OCI-LY7 (cell line): ENCODE results near the gene LCN2. TPM values are rescaled to one million over a fixed set of nuclear protein-coding genes. Genes with fewer than 3 reads are reported as not detected.
"Not testable (repeated sequence)": the region's sequence is repeated elsewhere in the genome, so short reads cannot be mapped to it uniquely, and the experiment has no call there.

Source experiments
- BruUV-seq: library from RNA; stranded (reverse); fragments of 400-500 nt; replicated peaks from 2 replicates; lab custom pipeline; 2021; lab: Mats Ljungman, UMichigan
- CTCF ChIA-PET: fragments of 300-600 bp; sonication (Branson Sonifier 250); formaldehyde crosslinking; loops from one replicate; lab custom pipeline; 2022; ENCODE audit warnings: antibody characterized with exemption; ENCODE audit not compliant: unreplicated experiment; lab: Charles Lee
- POLR2A ChIA-PET: fragments of 300-600 bp; sonication (Branson Sonifier 250); formaldehyde crosslinking; loops from one replicate; lab custom pipeline; 2022; ENCODE audit warnings: antibody characterized with exemption; lab: Charles Lee
- DNase-seq: peaks from one replicate; pipeline ENCODE4 v3.0.0-alpha.2; 2015; ENCODE audit warnings: low spot score
- H2AFZ ChIP-seq: fragments of 200-600 bp; sonication (generic), shearing (Covaris generic); 2 replicates; pipeline ENCODE4 v1.6.1; 2014; ENCODE audit warnings: mild to moderate bottlenecking, antibody characterized with exemption, low read length, moderate library complexity
- H3K27ac ChIP-seq: fragments of 200-600 bp; sonication (generic); 2 replicates; pipeline ENCODE4 v1.5.1; 2014; ENCODE audit warnings: mixed run types, low read depth, mild to moderate bottlenecking, moderate library complexity, low read length, inconsistent platforms; ENCODE audit not compliant: poor library complexity, severe bottlenecking
- H3K36me3 ChIP-seq: fragments of 200-600 bp; sonication (generic); 2 replicates; pipeline ENCODE4 v1.6.1; 2014; ENCODE audit warnings: mild to moderate bottlenecking, antibody characterized with exemption, low read length, moderate library complexity, mixed read lengths; ENCODE audit not compliant: insufficient read depth
- H3K4me1 ChIP-seq: fragments of 200-600 bp; sonication (generic); 2 replicates; pipeline ENCODE4 v1.5.1; 2014; ENCODE audit warnings: mild to moderate bottlenecking, low read length; ENCODE audit not compliant: insufficient read depth, poor library complexity, severe bottlenecking
- H3K4me2 ChIP-seq: fragments of 200-600 bp; sonication (generic); 2 replicates; pipeline ENCODE4 v1.6.1; 2014; ENCODE audit warnings: mild to moderate bottlenecking, low read length
- H3K4me3 ChIP-seq: fragments of 200-600 bp; sonication (generic); 2 replicates; pipeline ENCODE4 v1.5.1; 2014; ENCODE audit warnings: mild to moderate bottlenecking, low read depth, low read length; ENCODE audit not compliant: poor library complexity, severe bottlenecking
- H3K79me2 ChIP-seq: fragments of 200-600 bp; sonication (generic); 2 replicates; pipeline ENCODE4 v1.6.1; 2016; ENCODE audit warnings: low read depth, mild to moderate bottlenecking, low read length, moderate library complexity, mixed read lengths; ENCODE audit not compliant: insufficient read depth
- H3K9me2 ChIP-seq: fragments of 200-600 bp; sonication (generic); 2 replicates; pipeline ENCODE4 v1.6.1; 2016; ENCODE audit warnings: mild to moderate bottlenecking, low read length, mixed read lengths; ENCODE audit not compliant: insufficient read depth
- H3K9me3 ChIP-seq: fragments of 200-600 bp; sonication (generic); 2 replicates; pipeline ENCODE4 v1.6.1; 2014; ENCODE audit warnings: mild to moderate bottlenecking, mixed run types, low read length, mixed read lengths
- H4K20me1 ChIP-seq: fragments of 200-600 bp; sonication (generic); 2 replicates; pipeline ENCODE4 v1.6.1; 2014; ENCODE audit warnings: mild to moderate bottlenecking, antibody characterized with exemption, low read length, moderate library complexity, mixed read lengths; ENCODE audit not compliant: insufficient read depth
- EZH2phosphoT487 ChIP-seq: fragments of 200-600 bp; sonication (generic); IDR thresholded peaks from 2 replicates; pipeline ENCODE4 v1.6.1; 2018; ENCODE audit warnings: low read depth, borderline replicate concordance, mild to moderate bottlenecking, mixed run types, antibody characterized with exemption, low read length, moderate library complexity, mixed read lengths
- intact Hi-C: fragments of 100-400 bp; cut with micrococcal nuclease; formaldehyde crosslinking; loops from one replicate; pipeline ENCODE4 v1.10.0; 2022; ENCODE audit not compliant: unreplicated experiment
- total RNA-seq, 2 experiments: library from RNA; depleted of rRNA in 1 of 2; stranded (reverse); fragments of >200 nt in 1 of 2; shearing (Covaris generic) in 1 of 2; gene quantifications; 2 replicates each; pipeline ENCODE4 v1.2.3, GENCODE V29; 2014 to 2022
- TF ChIP-seq, protein P1 (sequence below): fragments of 200-600 bp; sonication (generic); conservative IDR thresholded peaks from 2 replicates; pipeline ENCODE4 v1.5.1; 2014; ENCODE audit warnings: mild to moderate bottlenecking, antibody characterized with exemption, low read length, moderate library complexity, mixed read lengths

Gene LCN2
- total RNA-seq, 2 experiments from 2014 or later: not detected

DNA sequence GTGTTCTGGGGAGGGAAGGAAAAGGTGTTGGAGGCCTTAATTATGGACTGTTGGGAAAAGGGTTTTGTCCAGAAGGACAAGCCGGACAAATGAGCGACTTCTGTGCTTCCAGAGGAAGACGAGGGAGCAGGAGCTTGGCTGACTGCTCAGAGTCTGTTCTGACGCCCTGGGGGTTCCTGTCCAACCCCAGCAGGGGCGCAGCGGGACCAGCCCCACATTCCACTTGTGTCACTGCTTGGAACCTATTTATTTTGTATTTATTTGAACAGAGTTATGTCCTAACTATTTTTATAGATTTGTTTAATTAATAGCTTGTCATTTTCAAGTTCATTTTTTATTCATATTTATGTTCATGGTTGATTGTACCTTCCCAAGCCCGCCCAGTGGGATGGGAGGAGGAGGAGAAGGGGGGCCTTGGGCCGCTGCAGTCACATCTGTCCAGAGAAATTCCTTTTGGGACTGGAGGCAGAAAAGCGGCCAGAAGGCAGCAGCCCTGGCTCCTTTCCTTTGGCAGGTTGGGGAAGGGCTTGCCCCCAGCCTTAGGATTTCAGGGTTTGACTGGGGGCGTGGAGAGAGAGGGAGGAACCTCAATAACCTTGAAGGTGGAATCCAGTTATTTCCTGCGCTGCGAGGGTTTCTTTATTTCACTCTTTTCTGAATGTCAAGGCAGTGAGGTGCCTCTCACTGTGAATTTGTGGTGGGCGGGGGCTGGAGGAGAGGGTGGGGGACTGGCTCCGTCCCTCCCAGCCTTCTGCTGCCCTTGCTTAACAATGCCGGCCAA is 40.8 kb upstream of the LCN2 start:
- Histone ChIP-seq H3K4me3 (no peak overlapping the region), H3K36me3 (peaks cover 85% of the 10 kb centered on the region), H3K4me1 (peaks cover 1% of the 10 kb centered on the region), H3K27ac (no peak overlapping the region), H3K4me2 (no peak overlapping the region), H3K9me3 (no peaks in the 10 kb centered on the region), H3K9me2 (no peaks in the 10 kb centered on the region), H3K79me2 (no peaks in the 10 kb centered on the region), H2AFZ (no peak overlapping the region), H4K20me1 (no peaks in the 10 kb centered on the region)
- TF ChIP-seq, protein P1, sequence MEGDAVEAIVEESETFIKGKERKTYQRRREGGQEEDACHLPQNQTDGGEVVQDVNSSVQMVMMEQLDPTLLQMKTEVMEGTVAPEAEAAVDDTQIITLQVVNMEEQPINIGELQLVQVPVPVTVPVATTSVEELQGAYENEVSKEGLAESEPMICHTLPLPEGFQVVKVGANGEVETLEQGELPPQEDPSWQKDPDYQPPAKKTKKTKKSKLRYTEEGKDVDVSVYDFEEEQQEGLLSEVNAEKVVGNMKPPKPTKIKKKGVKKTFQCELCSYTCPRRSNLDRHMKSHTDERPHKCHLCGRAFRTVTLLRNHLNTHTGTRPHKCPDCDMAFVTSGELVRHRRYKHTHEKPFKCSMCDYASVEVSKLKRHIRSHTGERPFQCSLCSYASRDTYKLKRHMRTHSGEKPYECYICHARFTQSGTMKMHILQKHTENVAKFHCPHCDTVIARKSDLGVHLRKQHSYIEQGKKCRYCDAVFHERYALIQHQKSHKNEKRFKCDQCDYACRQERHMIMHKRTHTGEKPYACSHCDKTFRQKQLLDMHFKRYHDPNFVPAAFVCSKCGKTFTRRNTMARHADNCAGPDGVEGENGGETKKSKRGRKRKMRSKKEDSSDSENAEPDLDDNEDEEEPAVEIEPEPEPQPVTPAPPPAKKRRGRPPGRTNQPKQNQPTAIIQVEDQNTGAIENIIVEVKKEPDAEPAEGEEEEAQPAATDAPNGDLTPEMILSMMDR: no peak
- no peak for TF ChIP-seq EZH2phosphoT487
- POLR2A ChIA-PET: no interaction called here
- TSS peak; percentile 59 for BruUV-seq
- CTCF ChIA-PET: no interaction called here
- no peak for DNase-seq
- intact Hi-C loops: no loop called here

DNA sequence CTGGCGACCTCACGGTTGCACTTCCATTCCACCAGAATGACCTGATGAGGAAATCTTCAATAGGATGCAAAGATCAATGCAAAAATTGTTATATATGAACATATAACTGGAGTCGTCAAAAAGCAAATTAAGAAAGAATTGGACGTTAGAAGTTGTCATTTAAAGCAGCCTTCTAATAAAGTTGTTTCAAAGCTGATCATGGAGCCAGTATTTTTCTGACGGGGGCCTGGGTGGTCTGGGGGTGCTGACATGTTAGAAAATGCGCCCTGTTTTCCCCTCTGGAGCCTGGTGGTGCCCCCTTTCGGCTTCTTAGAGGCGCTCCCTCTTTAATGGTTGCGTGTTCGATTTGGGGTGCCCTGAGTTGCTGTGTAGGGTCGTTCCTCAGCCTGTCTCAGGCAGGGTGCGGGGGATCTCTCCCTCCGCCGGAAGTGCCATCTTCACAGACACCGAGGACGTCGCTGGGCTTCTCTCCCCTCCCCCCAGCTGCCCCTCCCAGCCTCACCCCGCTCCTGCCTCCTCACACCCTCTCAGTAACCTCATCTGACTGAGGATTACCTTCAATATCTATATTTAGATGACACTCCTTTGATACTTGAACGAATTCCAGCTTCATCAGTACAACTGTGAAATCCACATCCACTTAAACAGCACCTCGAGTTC is 40.1 kb upstream of the LCN2 start:
- ChIA-PET POLR2A (no interaction called here), CTCF (no interaction called here)
- no TSS peak for BruUV-seq
- Histone ChIP-seq H3K4me2 (no peak overlapping the region), H3K4me1 (no peaks in the 10 kb centered on the region), H2AFZ (no peak overlapping the region), H3K9me2 (no peaks in the 10 kb centered on the region), H3K27ac (no peak overlapping the region), H3K36me3 (peaks cover 85% of the 10 kb centered on the region), H4K20me1 (no peaks in the 10 kb centered on the region), H3K9me3 (no peaks in the 10 kb centered on the region), H3K4me3 (no peak overlapping the region), H3K79me2 (no peaks in the 10 kb centered on the region)
- intact Hi-C loops: no loop called here
- DNase-seq: no peak
- TF ChIP-seq EZH2phosphoT487: no peak
- TF ChIP-seq, protein P1: no peak

DNA sequence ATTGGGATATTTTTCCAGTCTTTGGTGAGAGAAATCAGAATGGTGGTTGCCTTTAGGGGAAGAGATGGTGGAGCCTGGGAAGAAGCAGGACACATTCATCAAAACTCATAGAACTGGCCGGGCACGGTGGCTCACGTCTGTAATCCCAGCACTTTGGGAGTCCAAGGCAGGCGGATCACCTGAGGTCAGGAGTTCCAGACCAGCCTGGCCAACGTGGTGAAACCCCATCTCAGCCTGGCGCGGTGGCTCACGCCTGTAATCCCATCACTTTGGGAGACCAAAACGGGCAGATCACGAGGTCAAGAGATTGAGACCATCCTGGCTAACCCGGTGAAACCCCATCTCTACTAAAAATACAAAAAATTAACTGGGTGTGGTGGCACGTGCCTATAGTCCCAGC is 37.5 kb upstream of the LCN2 start:
- POLR2A ChIA-PET: not testable (repeated sequence)

More for the DNA sequence above, 37.5 kb upstream of the LCN2 start:
- BruUV-seq, H4K20me1 ChIP-seq, H3K4me1 ChIP-seq, H3K4me3 ChIP-seq, CTCF ChIA-PET, H3K4me2 ChIP-seq, H3K9me2 ChIP-seq, H3K27ac ChIP-seq, intact Hi-C loops, H3K79me2 ChIP-seq, DNase-seq, H3K9me3 ChIP-seq, H2AFZ ChIP-seq: not testable (repeated sequence)
- peaks cover 91% of the 10 kb centered on the region for H3K36me3 ChIP-seq
